ENCODE results near the gene IL16.

- no peak for TF ChIP-seq SIN3A (IDR thresholded peaks at IDR 0.05; ENCODE audit: low read depth)
- TF ChIP-seq POLR2A (IDR thresholded peaks at IDR 0.05; ENCODE audit: borderline replicate concordance, extremely low read depth, insufficient read depth, insufficient read length): no peak
- no peak for TF ChIP-seq JUND (IDR thresholded peaks at IDR 0.05)
- no peak for TF ChIP-seq CTCF (IDR thresholded peaks at IDR 0.05 in 2 of 3, conservative IDR thresholded peaks at IDR 0.05 in 1 of 3; ENCODE audit: borderline replicate concordance in 1 of 3, insufficient read depth in 1 of 3, low read depth in 2 of 3, low read length in 2 of 3)
- TF ChIP-seq EZH2phosphoT487 (IDR thresholded peaks at IDR 0.05; ENCODE audit: borderline replicate concordance): no peak
- TF ChIP-seq SP1 (IDR thresholded peaks at IDR 0.05; ENCODE audit: low read depth): no peak
- TF ChIP-seq TCF7L2 (IDR thresholded peaks at IDR 0.05; ENCODE audit: borderline replicate concordance, extremely low read depth, insufficient read depth, insufficient read length): no peak
- no peak for TF ChIP-seq POLR2AphosphoS5 (IDR thresholded peaks at IDR 0.05; ENCODE audit: low read depth, low read length)
- no peak for TF ChIP-seq ZNF274 (IDR thresholded peaks at IDR 0.05; ENCODE audit: low read depth, low read length)
- no peak for TF ChIP-seq YY1 (IDR thresholded peaks at IDR 0.05; ENCODE audit: extremely low read depth, insufficient replicate concordance, low read depth, low read length)
- TF ChIP-seq ATF3 (IDR thresholded peaks at IDR 0.05): no peak
- no peak for TF ChIP-seq RAD21 (IDR thresholded peaks at IDR 0.05; ENCODE audit: low read depth)
These were observed 39.3 kb upstream of the IL16 start for GRCh38 chr15:81157195-81157938.

Data from HCT116 (cell line).